H1 (cell line): ENCODE results near the gene KCTD11. TPM values are rescaled to one million over a fixed set of nuclear protein-coding genes. Genes with fewer than 3 reads are reported as not detected.

Source experiments
- JUND ChIP-seq: IDR thresholded peaks from 2 replicates; pipeline ENCODE4 v1.6.1; 2011; ENCODE audit warnings: mild to moderate bottlenecking, improper control_type of control experiment, low read length
- NRF1 ChIP-seq: IDR thresholded peaks from 2 replicates; pipeline ENCODE4 v1.6.1; 2011; ENCODE audit warnings: mild to moderate bottlenecking, low read depth, low read length, improper control_type of control experiment
- YY1 ChIP-seq: IDR thresholded peaks from 2 replicates; pipeline ENCODE4 v1.6.1; 2011; ENCODE audit warnings: low read depth, mild to moderate bottlenecking, low read length
- polyA plus RNA-seq, 7 experiments: library from polyadenylated mRNA; depleted of rRNA in 3 of 7; stranded (reverse) in 5 of 7; unstranded in 2 of 7; fragments of >200 nt in 5 of 7; fragments of 200-250 nt in 2 of 7; gene quantifications; 1 replicate in 5 of 7; 2 replicates in 1 of 7; 4 replicates in 1 of 7; pipeline versions ENCODE4 v1.2.1 to v1.2.3, GENCODE V29; 2011 to 2013; ENCODE audit warnings: missing spikeins in 2 of 7, mixed read lengths in 2 of 7
- total RNA-seq: library from RNA; stranded (reverse); fragmentation: NEBNext Ultra II Directional; extraction: Animal tissue kit (Norgen Biotek cat#: 25700); gene quantifications from 2 replicates; pipeline ENCODE4 v1.2.1, GENCODE V29; 2021
- TF ChIP-seq, protein P1 (sequence below): fragments of 300-600 bp; sonication (generic); IDR thresholded peaks from 2 replicates; pipeline ENCODE4 v1.7.1; 2012; ENCODE audit warnings: low read length, moderate library complexity, mild to moderate bottlenecking, inconsistent platforms; ENCODE audit not compliant: insufficient replicate concordance
- TF ChIP-seq, protein P2 (sequence below), 3 experiments: IDR thresholded peaks; 1 replicate in 2 of 3; 2 replicates in 1 of 3; pipeline versions ENCODE4 v1.5.1 to v1.6.1; 2011; ENCODE audit warnings: low read length in 3 of 3, mild to moderate bottlenecking in 3 of 3, inconsistent platforms in 2 of 3, low read depth in 1 of 3, moderate library complexity in 1 of 3; ENCODE audit not compliant: insufficient read depth in 1 of 3; ENCODE audit errors: control extremely low read depth in 1 of 3

The KCTD11 gene
- total and polyA plus RNA-seq, 2 of the 8 experiments (the other 6 are each of a cell fraction or from before 2014, with no cell fraction given), result 8.6 to 9.2 TPM

GRCh38 chr17:7382901-7383300, 30.9 kb downstream of the KCTD11 start (continued):
- TF ChIP-seq, protein P1, sequence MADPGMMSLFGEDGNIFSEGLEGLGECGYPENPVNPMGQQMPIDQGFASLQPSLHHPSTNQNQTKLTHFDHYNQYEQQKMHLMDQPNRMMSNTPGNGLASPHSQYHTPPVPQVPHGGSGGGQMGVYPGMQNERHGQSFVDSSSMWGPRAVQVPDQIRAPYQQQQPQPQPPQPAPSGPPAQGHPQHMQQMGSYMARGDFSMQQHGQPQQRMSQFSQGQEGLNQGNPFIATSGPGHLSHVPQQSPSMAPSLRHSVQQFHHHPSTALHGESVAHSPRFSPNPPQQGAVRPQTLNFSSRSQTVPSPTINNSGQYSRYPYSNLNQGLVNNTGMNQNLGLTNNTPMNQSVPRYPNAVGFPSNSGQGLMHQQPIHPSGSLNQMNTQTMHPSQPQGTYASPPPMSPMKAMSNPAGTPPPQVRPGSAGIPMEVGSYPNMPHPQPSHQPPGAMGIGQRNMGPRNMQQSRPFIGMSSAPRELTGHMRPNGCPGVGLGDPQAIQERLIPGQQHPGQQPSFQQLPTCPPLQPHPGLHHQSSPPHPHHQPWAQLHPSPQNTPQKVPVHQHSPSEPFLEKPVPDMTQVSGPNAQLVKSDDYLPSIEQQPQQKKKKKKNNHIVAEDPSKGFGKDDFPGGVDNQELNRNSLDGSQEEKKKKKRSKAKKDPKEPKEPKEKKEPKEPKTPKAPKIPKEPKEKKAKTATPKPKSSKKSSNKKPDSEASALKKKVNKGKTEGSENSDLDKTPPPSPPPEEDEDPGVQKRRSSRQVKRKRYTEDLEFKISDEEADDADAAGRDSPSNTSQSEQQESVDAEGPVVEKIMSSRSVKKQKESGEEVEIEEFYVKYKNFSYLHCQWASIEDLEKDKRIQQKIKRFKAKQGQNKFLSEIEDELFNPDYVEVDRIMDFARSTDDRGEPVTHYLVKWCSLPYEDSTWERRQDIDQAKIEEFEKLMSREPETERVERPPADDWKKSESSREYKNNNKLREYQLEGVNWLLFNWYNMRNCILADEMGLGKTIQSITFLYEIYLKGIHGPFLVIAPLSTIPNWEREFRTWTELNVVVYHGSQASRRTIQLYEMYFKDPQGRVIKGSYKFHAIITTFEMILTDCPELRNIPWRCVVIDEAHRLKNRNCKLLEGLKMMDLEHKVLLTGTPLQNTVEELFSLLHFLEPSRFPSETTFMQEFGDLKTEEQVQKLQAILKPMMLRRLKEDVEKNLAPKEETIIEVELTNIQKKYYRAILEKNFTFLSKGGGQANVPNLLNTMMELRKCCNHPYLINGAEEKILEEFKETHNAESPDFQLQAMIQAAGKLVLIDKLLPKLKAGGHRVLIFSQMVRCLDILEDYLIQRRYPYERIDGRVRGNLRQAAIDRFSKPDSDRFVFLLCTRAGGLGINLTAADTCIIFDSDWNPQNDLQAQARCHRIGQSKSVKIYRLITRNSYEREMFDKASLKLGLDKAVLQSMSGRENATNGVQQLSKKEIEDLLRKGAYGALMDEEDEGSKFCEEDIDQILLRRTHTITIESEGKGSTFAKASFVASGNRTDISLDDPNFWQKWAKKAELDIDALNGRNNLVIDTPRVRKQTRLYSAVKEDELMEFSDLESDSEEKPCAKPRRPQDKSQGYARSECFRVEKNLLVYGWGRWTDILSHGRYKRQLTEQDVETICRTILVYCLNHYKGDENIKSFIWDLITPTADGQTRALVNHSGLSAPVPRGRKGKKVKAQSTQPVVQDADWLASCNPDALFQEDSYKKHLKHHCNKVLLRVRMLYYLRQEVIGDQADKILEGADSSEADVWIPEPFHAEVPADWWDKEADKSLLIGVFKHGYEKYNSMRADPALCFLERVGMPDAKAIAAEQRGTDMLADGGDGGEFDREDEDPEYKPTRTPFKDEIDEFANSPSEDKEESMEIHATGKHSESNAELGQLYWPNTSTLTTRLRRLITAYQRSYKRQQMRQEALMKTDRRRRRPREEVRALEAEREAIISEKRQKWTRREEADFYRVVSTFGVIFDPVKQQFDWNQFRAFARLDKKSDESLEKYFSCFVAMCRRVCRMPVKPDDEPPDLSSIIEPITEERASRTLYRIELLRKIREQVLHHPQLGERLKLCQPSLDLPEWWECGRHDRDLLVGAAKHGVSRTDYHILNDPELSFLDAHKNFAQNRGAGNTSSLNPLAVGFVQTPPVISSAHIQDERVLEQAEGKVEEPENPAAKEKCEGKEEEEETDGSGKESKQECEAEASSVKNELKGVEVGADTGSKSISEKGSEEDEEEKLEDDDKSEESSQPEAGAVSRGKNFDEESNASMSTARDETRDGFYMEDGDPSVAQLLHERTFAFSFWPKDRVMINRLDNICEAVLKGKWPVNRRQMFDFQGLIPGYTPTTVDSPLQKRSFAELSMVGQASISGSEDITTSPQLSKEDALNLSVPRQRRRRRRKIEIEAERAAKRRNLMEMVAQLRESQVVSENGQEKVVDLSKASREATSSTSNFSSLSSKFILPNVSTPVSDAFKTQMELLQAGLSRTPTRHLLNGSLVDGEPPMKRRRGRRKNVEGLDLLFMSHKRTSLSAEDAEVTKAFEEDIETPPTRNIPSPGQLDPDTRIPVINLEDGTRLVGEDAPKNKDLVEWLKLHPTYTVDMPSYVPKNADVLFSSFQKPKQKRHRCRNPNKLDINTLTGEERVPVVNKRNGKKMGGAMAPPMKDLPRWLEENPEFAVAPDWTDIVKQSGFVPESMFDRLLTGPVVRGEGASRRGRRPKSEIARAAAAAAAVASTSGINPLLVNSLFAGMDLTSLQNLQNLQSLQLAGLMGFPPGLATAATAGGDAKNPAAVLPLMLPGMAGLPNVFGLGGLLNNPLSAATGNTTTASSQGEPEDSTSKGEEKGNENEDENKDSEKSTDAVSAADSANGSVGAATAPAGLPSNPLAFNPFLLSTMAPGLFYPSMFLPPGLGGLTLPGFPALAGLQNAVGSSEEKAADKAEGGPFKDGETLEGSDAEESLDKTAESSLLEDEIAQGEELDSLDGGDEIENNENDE, result no peak
- TF ChIP-seq, protein P2, sequence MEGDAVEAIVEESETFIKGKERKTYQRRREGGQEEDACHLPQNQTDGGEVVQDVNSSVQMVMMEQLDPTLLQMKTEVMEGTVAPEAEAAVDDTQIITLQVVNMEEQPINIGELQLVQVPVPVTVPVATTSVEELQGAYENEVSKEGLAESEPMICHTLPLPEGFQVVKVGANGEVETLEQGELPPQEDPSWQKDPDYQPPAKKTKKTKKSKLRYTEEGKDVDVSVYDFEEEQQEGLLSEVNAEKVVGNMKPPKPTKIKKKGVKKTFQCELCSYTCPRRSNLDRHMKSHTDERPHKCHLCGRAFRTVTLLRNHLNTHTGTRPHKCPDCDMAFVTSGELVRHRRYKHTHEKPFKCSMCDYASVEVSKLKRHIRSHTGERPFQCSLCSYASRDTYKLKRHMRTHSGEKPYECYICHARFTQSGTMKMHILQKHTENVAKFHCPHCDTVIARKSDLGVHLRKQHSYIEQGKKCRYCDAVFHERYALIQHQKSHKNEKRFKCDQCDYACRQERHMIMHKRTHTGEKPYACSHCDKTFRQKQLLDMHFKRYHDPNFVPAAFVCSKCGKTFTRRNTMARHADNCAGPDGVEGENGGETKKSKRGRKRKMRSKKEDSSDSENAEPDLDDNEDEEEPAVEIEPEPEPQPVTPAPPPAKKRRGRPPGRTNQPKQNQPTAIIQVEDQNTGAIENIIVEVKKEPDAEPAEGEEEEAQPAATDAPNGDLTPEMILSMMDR (IDR thresholded peaks at IDR 0.05; ENCODE audit: control extremely low read depth in 1 of 3, insufficient read depth in 1 of 3, low read depth in 1 of 3, low read length in 3 of 3), result no peak
- no peak for TF ChIP-seq NRF1
- TF ChIP-seq YY1, result no peak
- no peak for TF ChIP-seq JUND
